B cell (primary cell): ENCODE results near the gene PHKG2.

Source experiments
- EZH2 ChIP-seq: IDR thresholded peaks from 2 replicates; pipeline ENCODE4 v1.6.1; 2012; ENCODE audit warnings: borderline replicate concordance, low read depth, mild to moderate bottlenecking, moderate library complexity, low read length; ENCODE audit not compliant: insufficient read depth, poor library complexity, severe bottlenecking
- TF ChIP-seq, protein P1 (sequence below): fragments of 200-600 bp; IDR thresholded peaks from one replicate; pipeline ENCODE4 v1.8.0; 2022; ENCODE audit warnings: antibody characterized with exemption, mild to moderate bottlenecking

DNA sequence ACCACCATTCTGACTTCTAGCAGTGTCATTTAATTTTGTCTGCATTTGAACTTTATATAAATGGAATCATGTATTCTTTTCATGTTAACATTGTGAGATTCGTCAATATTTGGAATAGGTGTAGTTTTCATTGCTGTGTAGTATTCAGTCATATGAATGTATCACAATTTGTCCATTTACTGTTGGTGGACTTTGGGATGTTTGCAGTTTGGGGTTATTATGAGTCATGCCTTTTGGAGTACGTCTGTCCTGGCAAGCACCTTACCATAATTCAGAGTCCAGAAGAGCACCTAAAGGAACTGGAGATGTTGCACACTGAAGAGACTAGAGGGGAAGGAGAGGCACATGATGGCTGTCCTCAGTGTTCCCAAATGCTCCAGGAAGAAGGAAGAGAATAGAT lies 3.1 kb upstream of the PHKG2 start:
- TF ChIP-seq, protein P1, sequence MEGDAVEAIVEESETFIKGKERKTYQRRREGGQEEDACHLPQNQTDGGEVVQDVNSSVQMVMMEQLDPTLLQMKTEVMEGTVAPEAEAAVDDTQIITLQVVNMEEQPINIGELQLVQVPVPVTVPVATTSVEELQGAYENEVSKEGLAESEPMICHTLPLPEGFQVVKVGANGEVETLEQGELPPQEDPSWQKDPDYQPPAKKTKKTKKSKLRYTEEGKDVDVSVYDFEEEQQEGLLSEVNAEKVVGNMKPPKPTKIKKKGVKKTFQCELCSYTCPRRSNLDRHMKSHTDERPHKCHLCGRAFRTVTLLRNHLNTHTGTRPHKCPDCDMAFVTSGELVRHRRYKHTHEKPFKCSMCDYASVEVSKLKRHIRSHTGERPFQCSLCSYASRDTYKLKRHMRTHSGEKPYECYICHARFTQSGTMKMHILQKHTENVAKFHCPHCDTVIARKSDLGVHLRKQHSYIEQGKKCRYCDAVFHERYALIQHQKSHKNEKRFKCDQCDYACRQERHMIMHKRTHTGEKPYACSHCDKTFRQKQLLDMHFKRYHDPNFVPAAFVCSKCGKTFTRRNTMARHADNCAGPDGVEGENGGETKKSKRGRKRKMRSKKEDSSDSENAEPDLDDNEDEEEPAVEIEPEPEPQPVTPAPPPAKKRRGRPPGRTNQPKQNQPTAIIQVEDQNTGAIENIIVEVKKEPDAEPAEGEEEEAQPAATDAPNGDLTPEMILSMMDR = no peak
- TF ChIP-seq EZH2 = no peak
